Calu3 (cell line): ENCODE measurements around the gene TSPOAP1. TPM values are rescaled to one million over a fixed set of nuclear protein-coding genes. Genes with fewer than 3 reads are reported as not detected.

Source experiments
- BruUV-seq: library from RNA; stranded (reverse); fragments of 400-500 nt; replicated peaks from 2 replicates; lab custom pipeline; 2021; lab: Mats Ljungman, UMichigan
- CTCF ChIA-PET: fragments of 300-600 bp; sonication (Branson Sonifier 250); formaldehyde crosslinking; loops from one replicate; lab custom pipeline; 2022; ENCODE audit warnings: antibody characterized with exemption; lab: Charles Lee
- DNase-seq: peaks from one replicate; pipeline ENCODE4 v3.0.0; 2022
- H3K27ac Mint-ChIP-seq: one replicate; pipeline ENCODE4 v1.8.0; 2022; ENCODE audit warnings: mixed read lengths; ENCODE audit not compliant: unreplicated experiment
- H3K27me3 Mint-ChIP-seq: one replicate; pipeline ENCODE4 v1.8.0; 2022; ENCODE audit warnings: mixed read lengths; ENCODE audit not compliant: unreplicated experiment
- H3K36me3 Mint-ChIP-seq: one replicate; pipeline ENCODE4 v1.8.0; 2022; ENCODE audit warnings: mild to moderate bottlenecking, moderate library complexity, mixed read lengths; ENCODE audit not compliant: insufficient read depth, unreplicated experiment
- H3K4me1 Mint-ChIP-seq: one replicate; pipeline ENCODE4 v1.8.0; 2022; ENCODE audit warnings: mild to moderate bottlenecking, low read depth, mixed read lengths; ENCODE audit not compliant: unreplicated experiment
- H3K4me3 Mint-ChIP-seq: one replicate; pipeline ENCODE4 v1.8.0; 2022; ENCODE audit warnings: mild to moderate bottlenecking, low read depth, moderate library complexity, mixed read lengths; ENCODE audit not compliant: unreplicated experiment
- H3K9me3 Mint-ChIP-seq: one replicate; pipeline ENCODE4 v1.8.0; 2022; ENCODE audit warnings: low read depth, mixed read lengths; ENCODE audit not compliant: unreplicated experiment
- intact Hi-C: fragments of 100-400 bp; cut with micrococcal nuclease; formaldehyde crosslinking; loops from one replicate; pipeline ENCODE4 v1.10.0; 2022; ENCODE audit not compliant: unreplicated experiment
- total RNA-seq: library from RNA; stranded (reverse); gene quantifications from 2 replicates; pipeline ENCODE4 v1.2.3, GENCODE V29; 2022
- TF ChIP-seq, protein P1 (sequence below): fragments of 200-600 bp; IDR thresholded peaks from one replicate; pipeline ENCODE4 v1.8.0; 2022; ENCODE audit warnings: antibody characterized with exemption; ENCODE audit not compliant: unreplicated experiment

Gene TSPOAP1
- total RNA-seq, 1 experiment from 2014 or later: not detected

DNA sequence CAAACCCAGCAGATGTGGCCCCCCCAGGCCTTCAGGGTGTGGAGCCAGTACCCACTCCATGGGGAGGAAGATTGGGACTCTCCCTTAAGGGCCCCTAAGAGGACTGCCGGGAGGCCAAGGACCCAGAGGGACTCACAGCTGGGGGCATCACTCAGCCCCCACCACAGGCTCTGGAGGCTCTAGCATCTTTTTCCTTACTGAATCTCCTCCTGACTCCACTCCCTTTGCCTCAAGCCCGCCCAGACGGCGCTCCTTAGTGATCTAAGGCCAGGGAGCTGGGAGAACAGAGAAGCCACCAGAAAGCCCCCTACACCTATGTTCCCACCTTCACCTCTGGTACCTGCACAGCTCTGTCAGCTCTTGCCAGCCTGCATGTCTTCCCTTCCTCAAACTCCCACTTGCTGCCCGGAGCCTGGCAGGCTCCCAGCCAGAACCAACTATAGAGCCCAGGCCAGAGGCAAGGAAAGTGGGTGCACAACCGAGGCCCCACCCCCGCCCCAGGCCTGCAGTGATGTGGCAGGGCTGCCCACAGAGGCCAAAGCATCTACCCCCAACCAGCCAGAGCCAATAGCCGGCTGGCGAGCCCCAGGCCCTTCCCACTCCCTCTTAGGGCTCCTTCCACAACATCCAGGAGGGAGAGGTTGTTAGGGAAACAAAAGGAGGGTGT lies 25.5 kb downstream of the TSPOAP1 start:
- TF ChIP-seq, protein P1, sequence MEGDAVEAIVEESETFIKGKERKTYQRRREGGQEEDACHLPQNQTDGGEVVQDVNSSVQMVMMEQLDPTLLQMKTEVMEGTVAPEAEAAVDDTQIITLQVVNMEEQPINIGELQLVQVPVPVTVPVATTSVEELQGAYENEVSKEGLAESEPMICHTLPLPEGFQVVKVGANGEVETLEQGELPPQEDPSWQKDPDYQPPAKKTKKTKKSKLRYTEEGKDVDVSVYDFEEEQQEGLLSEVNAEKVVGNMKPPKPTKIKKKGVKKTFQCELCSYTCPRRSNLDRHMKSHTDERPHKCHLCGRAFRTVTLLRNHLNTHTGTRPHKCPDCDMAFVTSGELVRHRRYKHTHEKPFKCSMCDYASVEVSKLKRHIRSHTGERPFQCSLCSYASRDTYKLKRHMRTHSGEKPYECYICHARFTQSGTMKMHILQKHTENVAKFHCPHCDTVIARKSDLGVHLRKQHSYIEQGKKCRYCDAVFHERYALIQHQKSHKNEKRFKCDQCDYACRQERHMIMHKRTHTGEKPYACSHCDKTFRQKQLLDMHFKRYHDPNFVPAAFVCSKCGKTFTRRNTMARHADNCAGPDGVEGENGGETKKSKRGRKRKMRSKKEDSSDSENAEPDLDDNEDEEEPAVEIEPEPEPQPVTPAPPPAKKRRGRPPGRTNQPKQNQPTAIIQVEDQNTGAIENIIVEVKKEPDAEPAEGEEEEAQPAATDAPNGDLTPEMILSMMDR: no peak
- H3K27me3 Mint-ChIP-seq: peaks cover 59% of the 10 kb centered on the region
- no peak for DNase-seq
- intact Hi-C loops: no loop called here
- H3K4me3 Mint-ChIP-seq: no peak overlapping the region
- no TSS peak for BruUV-seq
- H3K4me1 Mint-ChIP-seq: no peaks in the 10 kb centered on the region
- CTCF ChIA-PET: no interaction called here
- no peak overlapping the region for H3K27ac Mint-ChIP-seq
- H3K36me3 Mint-ChIP-seq: no peaks in the 10 kb centered on the region
- H3K9me3 Mint-ChIP-seq: no peaks in the 10 kb centered on the region

DNA sequence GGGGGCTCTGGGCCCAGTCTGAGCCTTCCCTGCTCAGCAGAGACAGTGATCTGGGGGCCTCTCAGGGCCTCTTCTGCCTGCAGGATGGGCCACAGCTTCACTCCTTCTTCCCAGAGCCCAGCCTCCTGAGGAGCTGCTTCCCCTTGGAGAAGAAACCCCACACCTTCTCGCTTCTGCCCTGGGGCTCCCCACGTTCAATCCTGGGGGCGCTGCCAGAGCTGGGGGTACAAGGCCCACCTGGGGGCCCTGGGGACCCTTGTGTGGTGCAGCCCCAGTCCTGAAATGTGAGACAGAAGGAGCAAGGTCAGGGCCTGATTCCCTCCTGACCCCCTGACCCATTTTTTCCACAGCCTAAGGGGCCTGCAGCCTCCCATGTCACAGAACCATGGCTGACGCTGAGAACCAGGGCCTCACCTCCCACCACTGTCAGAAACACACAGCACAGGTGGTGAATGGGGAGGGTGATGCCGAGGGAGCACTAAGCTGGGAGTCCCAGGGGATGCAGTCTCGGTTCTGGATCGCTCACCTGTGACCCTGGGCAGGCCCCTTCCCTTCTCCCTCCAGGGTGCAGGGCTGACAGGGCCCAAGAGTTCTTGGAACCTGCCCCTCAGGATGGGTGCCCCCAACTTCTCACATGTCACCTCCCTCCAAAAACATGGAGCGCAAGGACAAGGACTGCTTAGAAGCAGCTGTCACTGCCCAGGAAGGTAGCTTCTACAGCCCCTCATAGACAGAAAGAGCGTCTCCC lies 26.2 kb downstream of the TSPOAP1 start:
- CTCF ChIA-PET: no interaction called here
- Mint-ChIP-seq H3K4me3 (no peak overlapping the region), H3K9me3 (no peaks in the 10 kb centered on the region), H3K27ac (no peak overlapping the region), H3K4me1 (no peaks in the 10 kb centered on the region), H3K27me3 (peaks cover 55% of the 10 kb centered on the region), H3K36me3 (no peaks in the 10 kb centered on the region)
- TF ChIP-seq, protein P1: no peak
- intact Hi-C loops: no loop called here
- DNase-seq: no peak
- no TSS peak for BruUV-seq

DNA sequence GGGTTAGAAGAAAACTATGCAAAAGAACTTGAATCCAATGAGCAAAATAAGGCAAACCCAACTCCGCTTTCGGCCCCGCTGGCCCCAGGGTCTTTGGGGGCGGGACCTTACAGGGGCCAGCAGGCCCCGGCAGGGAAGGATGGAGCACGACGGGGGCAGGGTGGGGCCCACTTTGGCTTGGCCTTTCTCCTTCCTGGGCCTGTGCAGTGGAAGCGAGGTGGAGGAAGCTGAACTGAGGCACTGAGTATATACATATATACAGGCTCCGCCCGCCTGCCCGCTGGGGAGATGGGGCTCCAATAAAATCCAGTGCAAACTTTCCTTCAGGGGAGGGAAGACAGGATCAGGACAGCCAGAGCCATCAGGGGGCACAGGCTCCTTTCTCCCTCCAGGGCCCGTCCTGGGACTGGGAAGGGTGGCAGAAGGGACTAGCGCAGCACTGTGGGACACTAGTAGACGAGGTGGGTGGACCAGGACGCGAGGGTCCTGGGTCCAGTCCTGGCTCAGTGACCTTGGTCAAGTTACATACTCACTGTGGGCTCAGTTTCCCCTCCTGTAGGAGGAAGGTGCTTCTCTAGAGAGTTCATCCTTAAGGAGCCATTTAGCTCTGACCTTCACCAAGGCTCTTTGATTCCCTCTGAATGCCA lies 27.0 kb downstream of the TSPOAP1 start:
- H3K4me3 Mint-ChIP-seq: no peak overlapping the region
- H3K4me1 Mint-ChIP-seq: no peaks in the 10 kb centered on the region
- BruUV-seq: no TSS peak
- no peaks in the 10 kb centered on the region for H3K36me3 Mint-ChIP-seq
- H3K27ac Mint-ChIP-seq: no peak overlapping the region
- DNase-seq: no peak
- TF ChIP-seq, protein P1: no peak
- peaks cover 48% of the 10 kb centered on the region for H3K27me3 Mint-ChIP-seq
- CTCF ChIA-PET: no interaction called here
- H3K9me3 Mint-ChIP-seq: no peaks in the 10 kb centered on the region
- intact Hi-C loops: no loop called here

DNA sequence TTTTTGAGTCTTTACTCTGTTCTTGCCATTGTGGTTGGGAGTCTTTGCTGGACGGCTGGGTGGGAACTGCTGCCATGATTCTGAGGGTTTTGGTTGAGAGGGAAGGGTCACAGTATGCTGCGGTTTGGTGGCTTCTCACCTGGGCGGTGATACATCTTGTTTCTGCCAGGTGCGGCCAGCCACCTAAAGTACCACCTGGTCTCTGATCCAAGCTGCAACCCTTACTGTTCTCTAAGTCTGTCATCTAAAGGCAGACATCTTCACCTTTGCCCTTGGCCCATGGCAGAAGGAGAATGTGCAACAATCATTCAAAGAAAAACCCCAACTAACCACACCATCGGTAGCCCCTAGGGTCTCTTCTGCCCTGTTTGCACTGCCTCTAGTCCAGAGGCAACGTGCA lies 28.3 kb downstream of the TSPOAP1 start:
- CTCF ChIA-PET: no interaction called here
- Mint-ChIP-seq H3K4me3 (no peak overlapping the region), H3K27ac (no peak overlapping the region), H3K4me1 (no peaks in the 10 kb centered on the region), H3K36me3 (no peaks in the 10 kb centered on the region), H3K9me3 (no peaks in the 10 kb centered on the region), H3K27me3 (peaks cover 45% of the 10 kb centered on the region)
- BruUV-seq: no TSS peak
- intact Hi-C loops: no loop called here
- DNase-seq: no peak
- TF ChIP-seq, protein P1: no peak
